Measurements from ENCODE around the gene TNNT2. TPM values are rescaled to one million over a fixed set of nuclear protein-coding genes. Genes with fewer than 3 reads are reported as not detected.

TNNT2 gene
- total and polyA plus RNA-seq, 2 of the 13 experiments (the other 11 are each of a cell fraction or from before 2014, with no cell fraction given), result 0.20 to 0.63 TPM

- Histone ChIP-seq H3K27me3 (ENCODE audit: control insufficient read depth in 1 of 2, insufficient read depth in 2 of 2, low read length in 2 of 2) (peaks cover 4 to 15% of the 10 kb centered on the region in 2 experiments; a peak in 3 of 5 replicates), H3K79me2 (ENCODE audit: insufficient read depth, low read length) (no peaks in the 10 kb centered on the region), H4K20me1 (ENCODE audit: insufficient read depth, low read length) (no peaks in the 10 kb centered on the region), H3K4me1 (ENCODE audit: insufficient read depth, low read length) (no peaks in the 10 kb centered on the region), H3K36me3 (replicated peaks in 1 of 2; ENCODE audit: control insufficient read depth in 1 of 2, insufficient read depth in 2 of 2, low read length in 2 of 2) (no peaks in the 10 kb centered on the region), H3K4me3 (replicated peaks in 1 of 3; ENCODE audit: insufficient read depth in 1 of 3, low read depth in 2 of 3, low read length in 3 of 3) (no peak overlapping the region), H2AFZ (ENCODE audit: low read length) (no peak overlapping the region), H3K27ac (ENCODE audit: extremely low read length, insufficient read depth, low read length) (no peak overlapping the region), H3K9ac (ENCODE audit: insufficient read depth, low read depth, low read length) (no peak overlapping the region), H3K4me2 (ENCODE audit: low read depth, low read length) (no peak overlapping the region), H3K9me3 (ENCODE audit: low read length) (no peaks in the 10 kb centered on the region)
- WGBS (ENCODE audit: low lambda C conversion rate), result 20% methylated on average over 6 of the region's 15 CpGs
- BruUV-seq (replicated peaks), result no TSS peak
- CTCF ChIA-PET (ENCODE audit: low intra/inter-chr PET ratio, low total read pairs), result no interaction called here
- ATAC-seq (no peak), FAIRE-seq (no peak), DNase-seq (ENCODE audit: low spot score) (no peak)
- in situ Hi-C loops (cut with HindIII; ENCODE audit: extremely low pct_ligation_motif_present, low pct_unique_long_range_greater_than_20kb) (no loop called here), intact Hi-C loops (cut with micrococcal nuclease; ENCODE audit: unreplicated experiment) (no loop called here)
- POLR2A ChIA-PET, result no interaction called here
- TF ChIP-seq CEBPZ (IDR thresholded peaks at IDR 0.05; ENCODE audit: low read length), result no peak
- no peak for TF ChIP-seq HES4 (CRISPR knock-in tag; IDR thresholded peaks at IDR 0.05; ENCODE audit: borderline replicate concordance)
- TF ChIP-seq ZNF597 (CRISPR knock-in tag; IDR thresholded peaks at IDR 0.05), result no peak
- TF ChIP-seq ZNF12 (CRISPR knock-in tag; IDR thresholded peaks at IDR 0.05), result no peak
- TF ChIP-seq CREB1 (IDR thresholded peaks at IDR 0.05), result no peak
- TF ChIP-seq CREB1 (CRISPR knock-in tag; IDR thresholded peaks at IDR 0.05), result no peak
- no peak for TF ChIP-seq THRA (CRISPR knock-in tag; IDR thresholded peaks at IDR 0.05; ENCODE audit: borderline replicate concordance)
- no peak for TF ChIP-seq ZNF629 (CRISPR knock-in tag; conservative IDR thresholded peaks at IDR 0.05)
- no peak for TF ChIP-seq ZFAT (CRISPR knock-in tag; conservative IDR thresholded peaks at IDR 0.05)
- no peak for TF ChIP-seq TRAFD1 (CRISPR knock-in tag; IDR thresholded peaks at IDR 0.05; ENCODE audit: borderline replicate concordance)
- no peak for TF ChIP-seq ZNF547 (CRISPR knock-in tag; IDR thresholded peaks at IDR 0.05)
- TF ChIP-seq ZNF639 (CRISPR knock-in tag; conservative IDR thresholded peaks at IDR 0.05), result no peak
- TF ChIP-seq ZBTB37 (CRISPR knock-in tag; IDR thresholded peaks at IDR 0.05), result no peak
- TF ChIP-seq RAD21 (CRISPR knock-in tag; IDR thresholded peaks at IDR 0.05), result no peak
- TF ChIP-seq ZNF382 (CRISPR knock-in tag; IDR thresholded peaks at IDR 0.05; ENCODE audit: borderline replicate concordance), result no peak
These were observed 55.6 kb downstream of the TNNT2 start for GRCh38 chr1:201321826-201322390.
